ENCODE data around the gene OR2A7.

- TF ChIP-seq RARB (CRISPR knock-in tag; IDR thresholded peaks at IDR 0.05) (no peak), CREB5 (CRISPR knock-in tag; IDR thresholded peaks at IDR 0.05; ENCODE audit: low read depth) (no peak), PATZ1 (CRISPR knock-in tag; IDR thresholded peaks at IDR 0.05; ENCODE audit: borderline replicate concordance) (no peak), GLIS3 (CRISPR knock-in tag; IDR thresholded peaks at IDR 0.05) (no peak), ARNTL (CRISPR knock-in tag; IDR thresholded peaks at IDR 0.05; ENCODE audit: borderline replicate concordance, low read depth) (no peak), ZNF70 (CRISPR knock-in tag; IDR thresholded peaks at IDR 0.05) (no peak), TSHZ2 (CRISPR knock-in tag; IDR thresholded peaks at IDR 0.05) (no peak), ZNF565 (CRISPR knock-in tag; conservative IDR thresholded peaks at IDR 0.05; ENCODE audit: low read depth) (no peak), TOX (CRISPR knock-in tag; IDR thresholded peaks at IDR 0.05; ENCODE audit: borderline replicate concordance) (no peak), BACH2 (CRISPR knock-in tag; IDR thresholded peaks at IDR 0.05; ENCODE audit: borderline replicate concordance) (no peak), ZFP3 (CRISPR knock-in tag; IDR thresholded peaks at IDR 0.05) (no peak)
Observed at GRCh38 chr7:144255471-144255897, 9.1 kb downstream of the OR2A7 start.
